Stimulated activated CD8-positive, alpha-beta memory T cell treated with anti-CD3 and anti-CD28 coated beads, Interleukin-12 subunit alpha, Interleukin-12 subunit beta, amount 100 ng/mL, for 4 hours (primary cell): Measurements from ENCODE around the gene VWA8.
"Not testable (repeated sequence)": the region's sequence is repeated elsewhere in the genome, so short reads cannot be mapped to it uniquely, and the experiment has no call there.

Source experiments
- DNase-seq: peaks from one replicate; pipeline ENCODE4 v3.0.0-alpha.2; 2020; ENCODE audit warnings: low read depth

Gene VWA8

DNA sequence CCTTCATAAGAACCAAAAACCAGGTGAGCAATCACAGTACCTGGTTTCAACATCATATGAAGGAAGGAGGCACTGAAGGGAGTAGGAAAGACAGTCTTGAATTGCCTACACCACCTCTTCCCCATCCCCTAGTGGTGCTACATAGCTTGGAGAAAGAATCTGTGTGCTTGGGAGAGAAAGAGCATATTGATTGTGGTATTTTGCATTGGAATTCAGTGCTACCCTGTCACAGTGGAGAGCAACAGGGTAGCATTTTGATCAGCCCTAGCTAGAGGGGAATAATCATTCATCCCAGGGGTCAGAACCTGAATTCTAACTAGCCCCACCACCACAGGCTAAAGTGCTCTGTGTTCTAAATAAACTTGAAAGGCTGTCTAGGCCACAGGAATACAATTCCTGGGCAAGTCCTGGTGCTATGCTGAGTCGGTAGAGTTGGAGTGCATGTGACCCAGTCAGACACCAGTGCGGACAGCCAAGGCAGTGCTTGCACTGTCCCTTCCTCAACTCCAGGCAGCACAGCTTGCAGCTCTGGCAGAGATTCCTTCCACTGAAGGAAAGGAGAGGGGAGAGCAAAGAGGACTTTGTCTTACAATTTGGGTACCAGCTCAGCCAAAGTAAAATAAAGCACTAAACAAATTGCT, 158.7 kb downstream of the VWA8 start:
- DNase-seq = no peak

GRCh38 chr13:41791056-41791455, 169.9 kb downstream of the VWA8 start:
- DNase-seq = no peak

DNA sequence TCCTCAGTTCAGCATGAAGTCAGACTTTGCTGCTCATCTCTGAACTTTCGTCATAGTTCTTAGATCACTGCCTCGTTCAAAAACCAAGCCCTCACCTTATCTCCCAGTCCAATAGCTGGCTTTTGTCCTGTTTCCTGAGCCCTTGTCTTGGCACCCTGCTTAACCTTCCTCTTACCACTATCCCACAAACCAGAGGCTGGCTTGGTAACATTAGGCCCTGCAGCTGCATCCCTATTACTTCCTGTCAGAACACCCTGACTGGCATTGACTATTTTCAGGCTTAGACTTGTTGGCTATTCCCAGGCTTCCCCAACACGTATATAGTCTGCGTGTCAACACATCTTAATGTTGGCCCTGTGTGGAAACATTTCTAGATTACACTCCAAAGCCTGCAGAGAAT, 172.4 kb downstream of the VWA8 start:
- no peak for DNase-seq

- DNase-seq = no peak
Measured at GRCh38 chr13:41785402-41786172, 175.3 kb downstream of the VWA8 start.

DNA sequence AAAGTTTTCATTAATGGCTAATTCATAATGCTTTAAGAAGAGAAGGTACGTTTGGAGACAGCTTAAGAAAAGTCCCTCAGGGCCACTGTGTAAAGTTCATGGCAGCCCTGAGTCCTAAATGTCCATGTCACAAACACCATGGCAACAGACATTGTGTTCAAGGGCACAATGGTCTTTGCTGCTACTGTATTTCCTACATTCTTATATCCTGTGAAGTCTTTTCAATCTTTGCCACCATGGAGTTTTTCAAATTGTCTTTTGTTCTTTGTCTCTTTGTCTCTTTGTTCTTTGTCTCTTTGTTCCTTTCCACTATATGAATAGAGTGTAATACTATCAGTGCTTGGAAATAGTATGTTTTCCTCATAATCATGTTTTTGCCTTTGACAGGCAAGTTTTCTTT, 178.8 kb downstream of the VWA8 start:
- no peak for DNase-seq

DNA sequence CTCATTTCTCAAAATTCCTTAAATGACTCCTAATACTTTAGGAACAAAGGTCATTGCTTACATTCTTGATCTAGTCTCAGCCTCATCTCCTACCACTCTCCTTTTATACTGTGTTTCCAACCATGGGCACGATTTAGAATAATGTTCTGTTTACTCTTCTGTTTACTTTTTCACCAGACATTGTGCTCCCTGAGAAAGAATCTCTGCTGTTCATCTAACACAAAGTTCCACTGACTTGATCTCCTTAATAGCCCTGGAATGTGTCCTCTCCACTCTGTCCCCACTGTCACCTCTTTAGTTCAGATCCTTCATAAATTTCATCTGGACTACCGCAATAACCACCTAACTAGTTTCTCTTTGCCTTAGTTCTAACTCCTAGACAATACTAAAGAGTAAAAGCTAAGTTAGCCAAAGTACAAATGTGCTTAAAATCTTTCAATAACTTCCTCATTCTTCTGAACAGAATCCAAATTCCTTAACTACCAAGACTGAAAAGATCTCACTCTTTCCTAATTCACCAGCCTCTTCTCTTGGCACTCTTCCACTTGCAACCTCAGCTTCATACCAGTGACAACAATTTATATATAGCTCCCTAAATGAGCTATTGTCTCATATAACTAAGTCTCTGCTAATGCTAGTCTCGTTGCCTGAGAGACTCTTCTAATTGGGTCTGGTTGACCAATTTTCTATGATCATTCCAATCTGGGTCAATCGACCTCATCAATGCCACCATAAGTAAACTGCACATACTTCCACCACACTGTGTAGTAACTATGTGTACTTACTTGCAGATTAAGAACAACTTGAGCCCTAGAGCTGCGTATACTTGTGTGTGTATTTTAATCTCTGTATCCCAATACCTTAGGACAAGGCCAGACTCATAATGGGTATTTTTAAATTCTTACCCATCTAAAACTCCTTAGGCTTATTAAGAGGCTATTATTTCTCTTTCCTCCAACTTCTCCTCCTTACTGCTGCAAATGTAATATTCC, 179.9 kb downstream of the VWA8 start:
- no peak for DNase-seq

- DNase-seq = no peak
Measured at GRCh38 chr13:41775251-41775650, 185.7 kb downstream of the VWA8 start.

GRCh38 chr13:41774605-41775218, 186.2 kb downstream of the VWA8 start:
- DNase-seq = no peak

- no peak for DNase-seq
Measured at GRCh38 chr13:41767801-41768200, 193.1 kb downstream of the VWA8 start.

GRCh38 chr13:41766439-41766838, 194.5 kb downstream of the VWA8 start:
- no peak for DNase-seq

GRCh38 chr13:41765813-41766212, 195.1 kb downstream of the VWA8 start:
- no peak for DNase-seq

- no peak for DNase-seq
Measured at GRCh38 chr13:41765020-41765419, 195.9 kb downstream of the VWA8 start.

- no peak for DNase-seq
Measured at GRCh38 chr13:41764558-41764957, 196.4 kb downstream of the VWA8 start.

DNA sequence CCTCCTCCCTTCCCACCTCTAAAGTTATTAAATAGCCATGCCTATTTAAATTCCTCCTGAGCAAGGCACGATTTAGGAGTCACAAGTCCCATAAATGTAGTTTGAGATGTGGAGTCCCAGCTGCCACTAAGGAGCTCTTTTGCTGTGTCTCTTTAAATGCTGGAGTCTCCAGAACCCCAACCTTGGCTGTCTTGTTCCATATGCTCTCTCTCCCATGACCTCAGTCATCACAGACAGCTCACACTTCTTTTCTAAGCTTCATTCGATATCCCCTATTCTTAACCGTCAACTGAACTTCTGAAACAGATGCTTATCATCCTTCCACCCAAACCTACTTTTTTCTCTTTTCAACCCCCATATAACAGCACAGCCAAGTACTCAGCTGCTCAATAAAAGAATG, 197.1 kb downstream of the VWA8 start:
- DNase-seq = no peak

GRCh38 chr13:41762796-41763195, 198.1 kb downstream of the VWA8 start:
- no peak for DNase-seq

DNA sequence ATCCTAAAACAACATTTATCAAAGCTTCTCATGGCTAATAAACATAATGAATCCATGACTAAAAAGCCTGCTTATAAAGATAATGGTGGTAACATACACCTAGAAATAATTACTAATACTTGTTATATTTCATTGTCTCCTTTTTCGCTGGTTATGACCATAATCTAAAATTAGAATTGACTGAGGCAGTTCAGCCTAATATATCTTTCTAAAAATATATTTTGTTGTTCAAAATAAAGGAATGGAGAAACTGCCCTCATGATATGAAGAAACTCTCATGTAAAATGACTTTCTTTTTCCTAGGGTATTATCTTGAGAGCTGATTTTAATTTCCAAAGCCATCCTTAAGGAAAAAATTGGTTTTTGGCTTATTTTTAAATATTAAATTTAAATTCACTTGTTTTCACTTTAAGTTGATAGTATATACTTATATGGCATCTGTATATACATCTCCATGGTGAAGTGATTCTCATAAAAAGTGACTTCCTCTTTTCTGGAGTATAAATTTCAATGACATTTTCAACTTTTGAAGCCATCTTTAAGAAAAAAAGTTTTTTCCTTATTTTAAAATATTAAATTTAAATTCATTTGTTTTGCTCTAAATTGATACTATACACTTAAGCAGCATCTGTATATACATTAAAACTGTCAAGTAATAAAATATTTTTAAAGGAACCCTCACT, 204.6 kb downstream of the VWA8 start:
- DNase-seq = no peak

- DNase-seq = no peak
Measured at GRCh38 chr13:41751734-41752445, 209.0 kb downstream of the VWA8 start.

DNA sequence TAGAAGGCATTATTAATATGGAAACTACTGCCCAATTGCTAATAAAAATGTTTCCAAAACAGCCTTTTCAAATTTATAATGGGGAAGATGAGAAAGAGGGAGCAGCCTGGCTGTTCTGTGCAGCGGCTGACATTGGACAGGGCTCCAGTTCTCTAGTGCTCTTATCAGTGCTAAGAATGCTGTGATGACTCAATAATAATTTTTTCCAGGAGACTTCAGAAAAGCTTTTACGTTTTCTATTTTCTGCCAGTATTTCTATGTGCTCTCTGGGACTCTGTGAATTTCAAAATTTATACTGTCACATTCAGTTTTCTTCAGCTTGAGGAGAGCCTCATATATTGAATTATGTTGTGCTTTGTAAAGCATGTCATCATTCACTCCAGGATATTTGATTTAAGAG, 209.6 kb downstream of the VWA8 start:
- no peak for DNase-seq

DNA sequence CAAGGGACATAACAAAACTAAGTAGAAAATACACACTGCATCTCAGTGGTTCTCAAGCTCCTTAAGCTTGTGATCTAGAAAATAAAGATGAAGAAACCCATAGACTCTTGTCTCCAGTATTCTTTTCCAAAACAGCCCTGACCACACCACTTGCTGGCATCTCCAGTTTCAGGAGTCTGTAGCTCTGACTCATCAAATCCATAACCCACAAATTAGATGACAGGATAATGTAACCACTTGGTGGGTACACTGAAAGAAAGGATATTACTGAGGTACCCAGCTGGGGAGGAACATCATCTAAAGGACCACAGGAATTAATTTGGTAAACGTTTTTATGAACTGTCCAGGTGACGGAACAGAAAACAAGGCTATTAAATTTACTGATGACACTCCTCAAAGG, 214.7 kb downstream of the VWA8 start:
- DNase-seq = no peak

DNA sequence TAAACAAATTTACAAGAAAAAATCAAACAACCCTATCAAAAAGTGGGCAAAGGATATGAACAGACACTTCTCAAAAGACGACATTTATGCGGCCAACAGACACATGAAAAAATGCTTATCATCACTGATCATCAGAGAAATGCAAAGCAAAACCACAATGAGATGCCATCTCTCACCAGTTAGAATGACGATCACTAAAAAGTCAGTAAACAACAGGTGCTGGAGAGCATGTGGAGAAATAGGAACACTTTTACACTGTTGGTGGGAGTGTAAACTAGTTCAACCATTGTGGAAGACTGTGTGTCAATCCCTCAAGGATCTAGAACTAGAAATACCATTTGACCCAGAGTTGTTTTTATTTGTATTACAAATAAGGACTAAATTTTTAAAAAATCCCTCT, 215.4 kb downstream of the VWA8 start:
- not testable (repeated sequence) for DNase-seq
